ENCODE measurements around the gene MEGF11. TPM values are rescaled to one million over a fixed set of nuclear protein-coding genes. Genes with fewer than 3 reads are reported as not detected.
A peak's percentile ranks its signal among the peaks of the same experiment; 100 is the strongest.

MEGF11 gene
- total and polyA plus RNA-seq, 8 donors, result 2.6 to 17.4 (median 9.9) TPM; not detected in 1

GRCh38 chr15:65962187-65962586 lies 291.4 kb downstream of the MEGF11 start:
- H3K9me3 ChIP-seq, result no peaks in the 10 kb centered on the region
- no peak for TF ChIP-seq CTCF (IDR thresholded peaks at IDR 0.05)
- H3K36me3 ChIP-seq, result no peaks in the 10 kb centered on the region
- no peak overlapping the region for H3K27ac ChIP-seq
- no peaks in the 10 kb centered on the region for H3K4me1 ChIP-seq
- intact Hi-C loops (cut with DNase I), result no loop called here
- DNase-seq, result no peak
- peak; percentile 18 for ATAC-seq
- peaks cover 0 to 40% of the 10 kb centered on the region in 2 donors for H3K27me3 ChIP-seq
- no peak overlapping the region for H3K4me3 ChIP-seq

- intact Hi-C loops (cut with DNase I), result no loop called here
- no peaks in the 10 kb centered on the region for H3K36me3 ChIP-seq
- no peak for ATAC-seq
- H3K4me1 ChIP-seq, result no peaks in the 10 kb centered on the region
- no peak overlapping the region for H3K27ac ChIP-seq
- H3K27me3 ChIP-seq, result peaks cover 0 to 40% of the 10 kb centered on the region in 2 donors
- DNase-seq, result no peak
- H3K9me3 ChIP-seq, result no peaks in the 10 kb centered on the region
- no peak overlapping the region for H3K4me3 ChIP-seq
- TF ChIP-seq CTCF (IDR thresholded peaks at IDR 0.05), result no peak
Observed at GRCh38 chr15:65960586-65960985, 293.0 kb downstream of the MEGF11 start.

- no peak overlapping the region for H3K27ac ChIP-seq
- H3K9me3 ChIP-seq, result no peaks in the 10 kb centered on the region
- no peak for DNase-seq
- TF ChIP-seq CTCF (IDR thresholded peaks at IDR 0.05), result no peak
- no peak overlapping the region for H3K4me3 ChIP-seq
- intact Hi-C loops (cut with DNase I), result no loop called here
- no peaks in the 10 kb centered on the region for H3K36me3 ChIP-seq
- ATAC-seq, result no peak
- H3K4me1 ChIP-seq, result no peaks in the 10 kb centered on the region
- peaks cover 0 to 26% of the 10 kb centered on the region in 2 donors for H3K27me3 ChIP-seq
Observed at GRCh38 chr15:65958835-65959234, 294.7 kb downstream of the MEGF11 start.

DNA sequence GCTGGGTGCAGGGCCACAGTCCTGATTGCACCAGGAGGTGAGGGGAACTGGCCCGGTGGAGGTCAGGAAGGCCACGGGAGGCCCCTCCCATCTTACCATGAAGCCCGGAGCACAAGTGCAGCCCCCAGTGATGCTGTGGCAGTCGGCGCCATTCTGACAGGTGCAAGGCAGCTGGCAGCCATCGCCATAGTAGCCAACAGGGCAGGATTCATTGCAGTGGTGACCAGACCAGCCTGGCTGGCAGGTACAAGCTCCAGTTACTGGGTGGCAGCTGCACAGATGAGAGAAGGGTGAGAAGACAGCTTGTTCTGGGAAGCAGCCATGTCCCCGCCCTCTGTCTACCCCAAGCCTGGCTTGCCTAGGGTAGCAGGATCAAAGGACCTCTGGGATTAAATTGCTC lies 296.1 kb downstream of the MEGF11 start:
- no peak for ATAC-seq
- no peaks in the 10 kb centered on the region for H3K9me3 ChIP-seq

GRCh38 chr15:65956899-65957298 lies 296.7 kb downstream of the MEGF11 start:
- DNase-seq (no peak), ATAC-seq (no peak)
- no peak for TF ChIP-seq CTCF (IDR thresholded peaks at IDR 0.05)
- peaks cover 0 to 16% of the 10 kb centered on the region in 2 donors for H3K27me3 ChIP-seq
- no peaks in the 10 kb centered on the region for H3K9me3 ChIP-seq
- no peaks in the 10 kb centered on the region for H3K4me1 ChIP-seq
- intact Hi-C loops (cut with DNase I), result no loop called here
- H3K27ac ChIP-seq, result no peak overlapping the region
- no peak overlapping the region for H3K4me3 ChIP-seq
- H3K36me3 ChIP-seq, result no peaks in the 10 kb centered on the region

More for the DNA sequence above, 296.1 kb downstream of the MEGF11 start:
- Histone ChIP-seq H3K4me3 (no peak overlapping the region), H3K27ac (no peak overlapping the region), H3K4me1 (no peaks in the 10 kb centered on the region), H3K36me3 (no peaks in the 10 kb centered on the region), H3K27me3 (peaks cover 0 to 17% of the 10 kb centered on the region in 2 donors)
- TF ChIP-seq CTCF (IDR thresholded peaks at IDR 0.05), result no peak
- no peak for DNase-seq
- intact Hi-C loops (cut with DNase I), result no loop called here

Measured in left lung (tissue), 10 donors.